Bladder microvascular endothelial cell (primary cell): ENCODE data around the gene MRPL51. TPM values are rescaled to one million over a fixed set of nuclear protein-coding genes. Genes with fewer than 3 reads are reported as not detected.

Experiments
- total RNA-seq: library from RNA; depleted of rRNA; stranded (reverse); fragments of >200 nt; gene quantifications from 2 replicates; pipeline ENCODE4 v1.2.3, GENCODE V29; 2014

MRPL51 gene
- 107 and 118 TPM in 2 replicates for total RNA-seq

GRCh38 chr12:6492838-6493496 is at the start of gene MRPL51:
Gene MRPL51, minus strand, starts transcription at chr12:6493262. Its CDS starts 126 bp downstream, at chr12:6493136.

GRCh38 chr12:6533923-6534694 is 41.0 kb upstream of the MRPL51 start, which contains the start of gene GAPDH:
Gene GAPDH, plus strand, starts transcription at chr12:6534517. Its CDS starts 316 bp downstream, at chr12:6534833.

GRCh38 chr12:6493497-6494257 is 615 bp upstream of the MRPL51 start, which contains the start of gene NCAPD2:
Gene NCAPD2, plus strand, starts transcription at chr12:6494102. Its CDS starts 997 bp downstream, at chr12:6495099.

GRCh38 chr12:6470375-6471163 is 22.5 kb downstream of the MRPL51 start, which contains the start of gene VAMP1:
Gene VAMP1, minus strand, starts transcription at chr12:6470677. Its CDS starts 146 bp downstream, at chr12:6470531.

GRCh38 chr12:6451348-6452244 is 41.5 kb downstream of the MRPL51 start, which contains the start of gene TAPBPL:
Gene TAPBPL, plus strand, starts transcription at chr12:6452042. Its CDS starts 207 bp downstream, at chr12:6452249.

GRCh38 chr12:6444704-6445688 is 48.1 kb downstream of the MRPL51 start, which contains the start of gene CD27:
Gene CD27, plus strand, starts transcription at chr12:6444955. Its CDS starts 141 bp downstream, at chr12:6445096.

Other genes starting within 250 kb of the MRPL51 start
- gene PLEKHG6, start 182.6 kb downstream of the MRPL51 start, total RNA-seq: under 0.01 TPM in 1 of 2 replicates, not detected in the other
- gene TNFRSF1A, start 151.2 kb downstream of the MRPL51 start, total RNA-seq: 39.7 and 60.5 TPM in 2 replicates
- gene SCNN1A, start 117.7 kb downstream of the MRPL51 start, total RNA-seq: 0.16 TPM in 1 of 2 replicates, not detected in the other
- gene LTBR, start 109.1 kb downstream of the MRPL51 start, total RNA-seq: 30.6 and 46.2 TPM in 2 replicates
- gene CD27, start 48.3 kb downstream of the MRPL51 start, total RNA-seq: not detected in 2 replicates
- gene TAPBPL, start 41.2 kb downstream of the MRPL51 start, total RNA-seq: 11.8 and 17.4 TPM in 2 replicates
- gene VAMP1, start 22.6 kb downstream of the MRPL51 start, total RNA-seq: 1.9 and 7.9 TPM in 2 replicates
- gene NCAPD2, start 840 bp upstream of the MRPL51 start, total RNA-seq: 36.8 and 54.2 TPM in 2 replicates
- 3,225 and 4,830 TPM in 2 replicates for gene GAPDH, start 41.3 kb upstream of the MRPL51 start, total RNA-seq
- gene IFFO1, start 62.8 kb upstream of the MRPL51 start, total RNA-seq: 6.6 and 12.7 TPM in 2 replicates
- 6.5 and 19.4 TPM in 2 replicates for gene NOP2, start 75.0 kb upstream of the MRPL51 start, total RNA-seq
- 158 and 246 TPM in 2 replicates for gene CHD4, start 114.1 kb upstream of the MRPL51 start, total RNA-seq
- gene LPAR5, start 142.7 kb upstream of the MRPL51 start, total RNA-seq: not detected in 2 replicates
- 0.16 and 0.57 TPM in 2 replicates for gene ACRBP, start 154.2 kb upstream of the MRPL51 start, total RNA-seq
- 27.2 and 43.3 TPM in 2 replicates for gene ING4, start 169.9 kb upstream of the MRPL51 start, total RNA-seq
- gene ZNF384, start 196.1 kb upstream of the MRPL51 start, total RNA-seq: 6.5 and 18.5 TPM in 2 replicates
- gene PIANP, start 207.6 kb upstream of the MRPL51 start, total RNA-seq: not detected in 2 replicates
- gene COPS7A, start 230.8 kb upstream of the MRPL51 start, total RNA-seq: 27.8 and 75.8 TPM in 2 replicates